CD1c-positive myeloid dendritic cell (primary cell): ENCODE results near the gene CACNA1B.

Source experiments
- DNase-seq: peaks from one replicate; pipeline ENCODE4 v3.0.0-alpha.2; 2016; ENCODE audit errors: extremely low spot score

The CACNA1B gene

DNA sequence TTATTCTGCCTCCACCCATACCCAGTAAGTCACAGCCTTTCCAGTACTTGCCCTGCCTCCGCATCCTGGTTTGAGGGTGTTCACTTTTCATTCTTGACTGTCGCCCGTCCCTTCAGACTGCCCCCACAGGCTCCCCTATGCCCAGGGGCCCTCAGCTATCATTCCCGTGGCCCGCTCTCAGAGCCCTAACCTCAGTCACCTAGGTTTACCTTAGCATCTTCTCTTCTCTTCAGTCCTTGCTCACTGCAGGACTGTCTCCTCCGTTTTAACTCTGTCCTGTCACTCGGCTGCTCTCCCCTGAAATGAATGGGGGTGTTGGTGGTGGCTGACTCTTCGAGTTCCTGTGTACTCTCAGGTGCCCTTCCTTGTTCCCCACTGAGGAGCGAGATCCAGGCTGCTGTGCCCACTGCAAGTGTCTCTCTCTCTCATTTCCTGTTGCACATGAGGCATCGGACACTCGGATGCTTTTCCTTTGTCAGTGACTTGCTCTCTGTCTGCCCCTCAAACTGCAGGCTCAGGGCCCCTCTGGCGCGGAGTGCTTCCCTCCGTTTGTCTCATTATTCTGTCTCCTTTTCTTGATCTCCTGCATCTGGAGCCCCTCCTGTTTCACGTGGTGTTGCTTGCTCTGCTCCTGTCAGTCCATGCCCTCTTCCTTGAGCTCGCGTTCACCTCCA is 89.8 kb downstream of the CACNA1B start:
- DNase-seq: no peak

- no peak for DNase-seq
Measured at GRCh38 chr9:137968235-137968634, 90.7 kb downstream of the CACNA1B start.

DNA sequence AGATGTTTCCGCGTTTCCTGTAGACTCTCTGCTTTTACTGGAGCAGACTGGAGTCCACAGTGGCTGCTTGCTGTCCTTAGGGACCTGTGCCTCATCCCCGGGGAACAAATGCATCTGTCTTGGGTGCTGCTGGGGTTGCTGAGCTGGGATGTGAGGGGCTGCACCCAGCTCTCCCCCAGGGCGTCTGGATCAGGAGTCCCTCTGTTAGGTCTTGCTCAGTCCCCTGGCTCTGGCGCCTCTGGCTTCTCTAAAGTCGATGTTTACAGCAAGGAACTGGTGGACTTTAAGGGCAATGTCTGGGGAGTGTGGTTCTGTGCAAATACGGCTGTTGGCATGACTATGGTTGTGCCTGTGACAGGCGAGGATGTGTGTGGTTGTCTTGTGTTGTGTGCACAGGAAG is 91.4 kb downstream of the CACNA1B start:
- DNase-seq: no peak

DNA sequence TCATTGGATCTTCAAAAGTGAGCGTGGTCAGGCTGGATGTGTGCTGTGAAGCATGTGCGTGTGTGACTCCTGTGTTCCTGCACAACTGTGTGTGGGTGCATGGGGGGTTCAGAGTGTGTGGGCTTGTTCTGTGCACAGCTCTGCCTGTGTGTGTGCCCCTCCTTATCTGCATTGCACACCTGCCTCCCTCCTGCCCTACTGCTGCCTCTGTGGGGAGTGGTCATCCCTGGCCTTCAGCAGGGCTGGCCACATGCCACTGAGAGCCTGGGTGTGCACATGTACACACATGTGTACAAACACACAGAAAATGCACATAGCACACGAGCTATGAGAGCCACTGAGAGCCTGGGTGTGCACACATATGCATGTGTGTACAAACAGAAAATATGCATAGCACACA is 92.1 kb downstream of the CACNA1B start:
- DNase-seq: no peak

- no peak for DNase-seq
Measured at GRCh38 chr9:137970098-137970497, 92.5 kb downstream of the CACNA1B start.

- no peak for DNase-seq
Measured at GRCh38 chr9:137970686-137971476, 93.3 kb downstream of the CACNA1B start.

DNA sequence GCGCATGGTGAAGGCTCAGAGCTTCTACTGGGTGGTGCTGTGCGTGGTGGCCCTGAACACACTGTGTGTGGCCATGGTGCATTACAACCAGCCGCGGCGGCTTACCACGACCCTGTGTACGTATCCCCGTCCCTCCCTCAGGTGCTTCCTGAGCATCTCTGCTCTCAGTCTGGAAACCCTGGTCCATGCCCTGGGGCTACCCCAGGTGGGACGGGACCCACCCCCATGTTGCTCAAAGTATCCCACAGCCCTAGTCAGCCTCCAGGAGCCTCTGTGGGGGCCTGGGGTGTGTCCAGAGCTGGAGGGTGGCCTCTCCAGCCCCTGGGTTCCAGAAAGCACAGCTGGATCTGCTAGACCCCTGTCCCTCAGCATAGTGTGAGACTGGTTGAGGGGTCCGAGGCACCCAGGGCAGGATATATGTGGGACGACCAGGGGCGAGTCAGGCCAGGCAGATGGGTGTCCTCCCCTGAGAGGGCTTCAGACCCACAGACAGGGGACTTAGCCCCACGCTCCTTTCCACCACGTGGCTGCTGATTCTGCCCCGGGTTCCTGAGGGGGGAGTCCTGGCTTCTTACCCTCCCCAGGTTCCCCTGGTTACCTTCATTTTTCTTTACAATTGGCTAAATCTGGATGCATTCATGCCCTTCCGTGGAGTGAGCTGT is 94.0 kb downstream of the CACNA1B start:
- DNase-seq: no peak

DNA sequence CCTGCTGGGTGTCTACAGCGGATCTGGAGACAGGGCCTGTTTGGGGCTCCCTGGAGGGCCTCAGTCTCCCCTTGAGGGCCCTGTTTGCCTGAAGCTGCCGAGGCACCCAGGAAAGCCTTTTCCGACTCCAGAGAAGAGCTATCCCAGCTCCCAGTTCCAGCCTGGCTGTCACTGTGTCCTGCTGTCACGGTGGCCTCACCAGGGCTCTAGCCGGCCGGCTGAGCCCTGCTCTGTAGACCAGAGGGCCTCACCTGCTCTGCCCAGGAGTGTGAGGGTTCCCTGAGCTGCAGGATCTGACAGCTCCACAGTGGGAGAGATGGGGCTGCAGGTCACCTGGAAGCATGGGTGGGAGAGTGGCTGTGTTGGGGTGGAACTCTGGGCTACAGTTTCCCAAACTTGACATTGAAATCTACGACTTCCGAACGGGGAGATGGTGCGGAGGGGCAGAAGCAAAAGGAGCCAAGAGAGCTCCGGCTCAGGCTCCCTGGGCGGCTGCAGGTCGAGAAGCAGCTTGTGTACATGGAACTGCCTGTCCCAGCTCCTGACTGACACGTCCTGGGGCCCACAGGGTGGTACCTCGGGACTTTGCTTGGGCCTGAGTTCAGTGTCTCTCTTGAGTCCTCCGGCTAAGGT is 94.9 kb downstream of the CACNA1B start:
- no peak for DNase-seq

- no peak for DNase-seq
Measured at GRCh38 chr9:137972988-137973470, 95.4 kb downstream of the CACNA1B start.

- DNase-seq: no peak
Measured at GRCh38 chr9:137973829-137974416, 96.3 kb downstream of the CACNA1B start.

DNA sequence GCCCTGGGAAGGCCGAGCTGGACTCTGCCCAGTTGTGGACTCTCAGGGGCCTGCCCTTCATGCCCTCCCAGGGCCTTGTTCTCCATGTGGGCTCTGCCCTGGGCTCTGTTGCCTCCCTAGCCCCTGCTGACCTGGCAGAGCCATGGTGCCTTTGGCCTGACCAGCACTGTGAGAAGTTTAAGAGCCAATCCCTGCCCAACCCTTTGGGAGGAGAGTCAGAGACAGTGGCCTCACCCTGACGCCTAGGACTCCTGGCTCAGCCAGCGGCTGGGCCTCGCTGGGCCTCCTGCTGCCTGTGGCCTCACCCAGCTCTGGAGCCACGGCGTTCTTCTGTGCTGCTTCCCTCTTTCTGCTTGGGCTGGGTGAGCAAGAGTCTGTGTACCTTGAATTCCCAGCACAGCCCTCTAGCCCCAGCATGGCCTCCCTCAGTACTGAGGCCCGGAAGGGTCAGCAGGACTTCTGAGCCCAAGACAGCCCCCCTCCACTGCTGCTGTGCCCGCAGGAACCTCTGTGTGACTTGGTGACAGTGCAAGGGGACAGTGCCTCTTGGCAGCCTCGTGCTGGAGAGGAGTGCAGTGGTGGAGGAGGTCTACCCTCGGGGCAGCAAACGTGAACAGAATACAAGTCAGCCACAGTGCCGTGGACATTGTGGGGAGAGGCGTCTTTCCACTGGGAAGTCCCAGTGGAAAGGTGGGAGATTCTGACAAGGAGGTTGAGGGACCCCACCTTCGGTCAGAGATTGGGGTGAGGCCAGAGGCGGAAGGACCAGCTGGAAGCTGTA is 97.4 kb downstream of the CACNA1B start:
- DNase-seq: no peak

DNA sequence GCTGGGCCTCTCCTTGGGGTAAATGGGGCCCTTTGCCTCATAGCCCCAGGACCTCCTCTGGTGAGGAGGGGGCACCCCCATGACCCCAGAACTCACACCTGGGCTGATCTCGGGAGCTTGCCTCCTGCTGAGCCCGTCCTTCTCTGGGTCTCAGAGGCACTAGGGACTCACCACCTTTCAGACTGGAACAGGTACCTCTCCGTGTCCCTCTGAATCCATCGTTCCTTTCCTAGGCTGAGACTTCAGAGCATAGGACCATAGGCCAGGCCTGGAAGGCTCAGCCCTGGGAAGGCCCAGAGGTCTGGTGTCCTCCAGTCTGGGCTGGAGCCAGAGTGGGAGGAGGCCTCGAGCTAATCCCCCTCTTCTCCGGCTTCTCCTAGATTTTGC is 97.9 kb downstream of the CACNA1B start:
- no peak for DNase-seq

GRCh38 chr9:137975936-137976565 is 98.5 kb downstream of the CACNA1B start:
- DNase-seq: no peak

DNA sequence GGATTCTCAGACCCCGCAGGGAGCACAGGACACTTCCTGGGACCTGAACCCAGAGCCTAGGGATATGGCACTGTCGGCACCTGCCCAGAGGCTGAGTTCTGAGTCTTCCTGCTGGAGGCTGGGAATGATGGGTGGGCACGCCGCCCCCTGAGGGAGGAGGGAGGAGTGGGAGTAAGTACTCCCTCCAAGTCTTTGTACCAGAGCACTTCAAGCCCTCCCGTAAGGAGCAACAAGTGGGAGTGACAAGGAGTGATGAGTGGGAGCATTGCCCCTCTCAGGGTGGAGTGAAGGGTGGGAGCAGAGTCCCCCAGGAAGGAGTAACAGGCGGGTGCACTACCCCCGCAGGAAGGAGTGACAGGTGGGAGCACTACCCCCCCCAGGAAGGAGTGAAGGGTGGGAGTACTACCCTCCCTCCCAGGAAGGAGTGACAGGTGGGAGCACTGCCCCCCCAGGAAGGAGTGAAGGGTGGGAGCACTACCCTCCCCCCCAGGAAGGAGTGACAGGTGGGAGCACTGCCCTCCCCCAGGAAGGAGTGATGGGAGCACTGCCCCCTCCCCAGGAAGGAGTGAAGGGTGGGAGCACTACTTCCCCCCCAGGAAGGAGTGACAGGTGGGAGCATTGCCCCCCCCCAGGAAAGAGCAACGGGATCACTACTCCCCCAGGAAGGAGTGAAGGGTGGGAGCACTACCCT is 100.1 kb downstream of the CACNA1B start:
- no peak for DNase-seq

- no peak for DNase-seq
Measured at GRCh38 chr9:137978262-137978714, 100.7 kb downstream of the CACNA1B start.

DNA sequence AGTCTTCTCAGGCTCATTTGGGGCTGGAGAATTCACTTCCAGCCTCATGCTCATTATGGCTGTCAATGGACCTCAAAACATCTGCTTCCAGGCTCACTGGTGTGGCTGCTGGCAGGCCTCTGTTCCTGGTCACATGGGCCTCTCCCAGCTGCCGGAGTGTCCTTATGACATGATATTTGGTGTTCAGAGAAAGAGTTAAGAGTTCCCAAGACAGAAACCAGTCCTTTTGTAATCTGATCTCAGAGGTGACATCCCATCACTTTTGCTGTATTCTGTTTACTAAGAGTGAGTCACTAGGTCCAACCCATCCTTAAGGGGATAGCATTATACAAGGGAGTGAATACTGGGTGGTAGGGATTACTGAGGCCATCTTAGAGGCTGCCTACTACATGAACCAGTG is 104.6 kb downstream of the CACNA1B start:
- DNase-seq: no peak

DNA sequence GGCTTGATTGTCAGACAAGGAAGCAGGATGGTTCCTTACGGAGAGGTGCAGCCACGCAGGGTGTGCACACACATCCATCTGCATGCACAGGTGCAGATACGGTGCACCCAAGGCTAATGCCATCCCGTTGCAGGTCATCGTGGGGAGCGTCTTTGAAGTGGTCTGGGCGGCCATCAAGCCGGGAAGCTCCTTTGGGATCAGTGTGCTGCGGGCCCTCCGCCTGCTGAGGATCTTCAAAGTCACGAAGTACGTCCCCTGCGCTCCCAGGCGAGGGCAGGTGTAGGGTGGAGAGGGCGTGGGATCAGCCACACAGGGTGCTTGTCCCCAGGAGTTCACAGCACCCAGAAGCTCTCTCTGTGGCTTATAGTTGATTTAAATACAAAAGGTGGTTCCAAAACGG is 106.4 kb downstream of the CACNA1B start:
- no peak for DNase-seq

DNA sequence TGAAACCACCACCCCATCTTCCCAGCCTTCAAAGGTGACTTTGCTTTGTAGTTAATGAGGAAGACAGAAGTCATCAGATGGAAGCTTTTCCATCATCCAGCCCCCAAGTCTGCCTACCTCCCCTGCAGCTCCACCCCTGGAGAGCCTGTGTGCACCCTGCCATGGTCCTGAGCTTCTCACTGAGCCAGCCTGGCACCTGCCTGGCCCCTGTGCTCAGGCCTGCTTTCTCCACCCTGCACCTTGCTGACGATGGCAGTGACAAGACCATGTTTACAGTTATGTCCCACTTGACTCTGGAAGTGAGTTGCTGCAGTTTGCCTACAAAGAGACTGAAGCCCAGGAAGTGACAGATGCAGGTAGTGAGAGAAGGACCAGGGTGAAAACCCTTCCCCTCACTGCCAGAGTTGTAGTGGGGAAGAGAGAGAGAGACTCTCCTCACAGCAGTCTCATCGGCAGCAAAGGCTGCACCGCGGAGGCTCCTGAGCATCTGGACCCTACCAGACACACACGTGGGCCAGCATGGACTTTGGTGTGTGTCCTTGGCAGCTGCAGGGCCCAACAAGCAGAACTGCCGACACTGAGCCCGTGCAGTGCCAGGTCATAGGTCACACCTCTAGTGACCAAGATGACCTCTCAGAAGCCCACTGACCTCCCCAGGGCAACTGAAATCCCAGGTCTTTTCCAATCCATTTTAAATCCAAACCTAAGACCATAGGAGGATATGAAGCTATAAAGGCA is 107.1 kb downstream of the CACNA1B start:
- no peak for DNase-seq

DNA sequence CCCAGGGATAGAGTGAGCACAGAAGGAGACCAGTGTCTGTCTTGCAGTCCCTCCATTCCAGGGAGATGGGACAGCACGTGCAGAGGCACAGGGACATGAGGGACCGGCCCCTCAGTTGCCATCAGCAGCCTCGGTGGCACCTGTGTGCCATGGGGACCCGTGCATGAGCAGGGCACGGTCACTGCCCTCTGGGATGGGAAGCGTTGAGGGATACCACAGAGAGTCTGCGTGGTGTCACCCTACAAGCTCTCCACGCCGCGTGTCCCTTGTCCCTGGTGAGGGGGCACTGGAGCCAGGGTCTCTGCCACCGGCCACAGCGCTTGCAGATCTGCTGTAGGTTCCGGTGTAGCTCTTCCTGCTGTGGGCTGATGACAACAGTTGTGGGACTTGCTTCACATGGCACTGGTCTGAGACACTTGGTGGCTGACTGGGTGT is 108.1 kb downstream of the CACNA1B start:
- DNase-seq: no peak
